ENCODE data around the gene TMC8.

- TF ChIP-seq CTCF (IDR thresholded peaks at IDR 0.05) (no peak), POLR2AphosphoS5 (IDR thresholded peaks at IDR 0.05) (no peak)
Observed at GRCh38 chr17:78082988-78083387, 47.6 kb upstream of the TMC8 start.

All from stomach (tissue), 4 donors.